GM06990 (cell line): ENCODE measurements around the gene LYAR.

Source experiments
- DNase-seq: peaks from one replicate; pipeline ENCODE4 v3.0.0-alpha.2; 2011; ENCODE audit not compliant: insufficient read length; ENCODE audit errors: extremely low read depth
- H3K27me3 ChIP-seq: replicated peaks from 2 replicates; pipeline ENCODE4 v1.6.0; 2011; ENCODE audit warnings: low read length; ENCODE audit not compliant: control insufficient read depth, insufficient read depth
- H3K36me3 ChIP-seq: 2 replicates; pipeline ENCODE4 v1.5.1; 2011; ENCODE audit warnings: low read length; ENCODE audit not compliant: control insufficient read depth, insufficient read depth
- H3K4me3 ChIP-seq: replicated peaks from 2 replicates; pipeline ENCODE4 v1.5.1; 2011; ENCODE audit warnings: low read depth, mild to moderate bottlenecking, control low read depth, low read length
- TF ChIP-seq, protein P1 (sequence below): IDR thresholded peaks from 2 replicates; pipeline ENCODE4 v1.5.1; 2011; ENCODE audit warnings: low read length, control low read depth, mild to moderate bottlenecking, inconsistent platforms; ENCODE audit not compliant: insufficient read depth, poor library complexity, severe bottlenecking

LYAR gene

GRCh38 chr4:4296283-4296846 lies 6.4 kb upstream of the LYAR start:
- TF ChIP-seq, protein P1, sequence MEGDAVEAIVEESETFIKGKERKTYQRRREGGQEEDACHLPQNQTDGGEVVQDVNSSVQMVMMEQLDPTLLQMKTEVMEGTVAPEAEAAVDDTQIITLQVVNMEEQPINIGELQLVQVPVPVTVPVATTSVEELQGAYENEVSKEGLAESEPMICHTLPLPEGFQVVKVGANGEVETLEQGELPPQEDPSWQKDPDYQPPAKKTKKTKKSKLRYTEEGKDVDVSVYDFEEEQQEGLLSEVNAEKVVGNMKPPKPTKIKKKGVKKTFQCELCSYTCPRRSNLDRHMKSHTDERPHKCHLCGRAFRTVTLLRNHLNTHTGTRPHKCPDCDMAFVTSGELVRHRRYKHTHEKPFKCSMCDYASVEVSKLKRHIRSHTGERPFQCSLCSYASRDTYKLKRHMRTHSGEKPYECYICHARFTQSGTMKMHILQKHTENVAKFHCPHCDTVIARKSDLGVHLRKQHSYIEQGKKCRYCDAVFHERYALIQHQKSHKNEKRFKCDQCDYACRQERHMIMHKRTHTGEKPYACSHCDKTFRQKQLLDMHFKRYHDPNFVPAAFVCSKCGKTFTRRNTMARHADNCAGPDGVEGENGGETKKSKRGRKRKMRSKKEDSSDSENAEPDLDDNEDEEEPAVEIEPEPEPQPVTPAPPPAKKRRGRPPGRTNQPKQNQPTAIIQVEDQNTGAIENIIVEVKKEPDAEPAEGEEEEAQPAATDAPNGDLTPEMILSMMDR, result no peak
- no peak for DNase-seq
- Histone ChIP-seq H3K36me3 (peaks cover 2% of the 10 kb centered on the region), H3K4me3 (no peak overlapping the region), H3K27me3 (no peaks in the 10 kb centered on the region)

GRCh38 chr4:4293279-4293678 lies 3.3 kb upstream of the LYAR start:
- TF ChIP-seq, protein P1, result no peak
- Histone ChIP-seq H3K27me3 (no peaks in the 10 kb centered on the region), H3K4me3 (no peak overlapping the region), H3K36me3 (no peaks in the 10 kb centered on the region; the same call in 1 of the 2 replicates)
- no peak for DNase-seq

DNA sequence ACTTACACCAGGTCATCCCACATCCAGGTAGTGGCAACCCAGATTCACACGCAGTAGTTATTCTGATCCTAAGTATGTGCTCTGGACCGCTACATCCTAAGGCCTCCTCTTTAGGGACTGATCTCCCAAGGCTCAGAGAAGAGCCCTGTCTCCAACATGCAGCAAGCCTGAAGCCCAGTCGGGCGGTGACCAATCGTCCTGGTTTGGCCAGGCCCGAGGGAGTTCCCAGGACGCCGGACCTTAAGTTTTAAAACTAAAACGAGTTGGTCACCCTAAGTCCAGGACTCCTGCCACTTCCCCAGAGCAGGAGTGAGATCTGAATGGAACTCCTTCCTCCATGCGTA lies 385 bp downstream of the LYAR start:
- DNase-seq, result no peak
- TF ChIP-seq, protein P1, result no peak

GRCh38 chr4:4289055-4289454 lies 899 bp downstream of the LYAR start:
- DNase-seq, result no peak
- Histone ChIP-seq H3K36me3 (peaks cover 5% of the 10 kb centered on the region), H3K27me3 (no peaks in the 10 kb centered on the region), H3K4me3 (peak overlapping the region; percentile 91)
- TF ChIP-seq, protein P1, result no peak

More for the DNA sequence above, 385 bp downstream of the LYAR start:
- Histone ChIP-seq H3K36me3 (peaks cover 5% of the 10 kb centered on the region), H3K4me3 (peak overlapping the region; percentile 91), H3K27me3 (no peaks in the 10 kb centered on the region)

GRCh38 chr4:4288098-4288497 lies 1.9 kb downstream of the LYAR start:
- H3K27me3 ChIP-seq, result no peaks in the 10 kb centered on the region
- H3K4me3 ChIP-seq, result no peak overlapping the region
- DNase-seq, result no peak
- TF ChIP-seq, protein P1, result no peak
- peaks cover 7% of the 10 kb centered on the region for H3K36me3 ChIP-seq
